GM18907 (cell line): ENCODE results near the gene PRRC1.

Experiments used
- ATAC-seq: cut with Tn5 transposase; IDR thresholded peaks from one replicate; pipeline ENCODE4 v1.9.1; 2021; ENCODE audit warnings: mild to moderate bottlenecking, moderate library complexity; ENCODE audit not compliant: unreplicated experiment

The PRRC1 gene

GRCh38 chr5:127574852-127575679 is 57.6 kb downstream of the PRRC1 start:
- no peak for ATAC-seq

- no peak for ATAC-seq
Measured at GRCh38 chr5:127577458-127577857, 60.0 kb downstream of the PRRC1 start.

GRCh38 chr5:127580731-127581130 is 63.3 kb downstream of the PRRC1 start:
- ATAC-seq, result peak; percentile 43

- ATAC-seq, result no peak
Measured at GRCh38 chr5:127581450-127581849, 64.0 kb downstream of the PRRC1 start.

GRCh38 chr5:127582773-127583370 is 65.4 kb downstream of the PRRC1 start:
- ATAC-seq, result no peak

GRCh38 chr5:127583866-127584265 is 66.4 kb downstream of the PRRC1 start:
- no peak for ATAC-seq

- ATAC-seq, result no peak
Measured at GRCh38 chr5:127585661-127586060, 68.2 kb downstream of the PRRC1 start.

GRCh38 chr5:127586066-127586770 is 68.8 kb downstream of the PRRC1 start:
- ATAC-seq, result peak; percentile 74

- ATAC-seq, result peak; percentile 49
Measured at GRCh38 chr5:127586811-127587210, 69.4 kb downstream of the PRRC1 start.

GRCh38 chr5:127587246-127587917 is 69.9 kb downstream of the PRRC1 start:
- peak; percentile 34 for ATAC-seq

GRCh38 chr5:127588368-127588767 is 70.9 kb downstream of the PRRC1 start:
- ATAC-seq, result no peak

GRCh38 chr5:127589309-127590030 is 72.0 kb downstream of the PRRC1 start:
- no peak for ATAC-seq

GRCh38 chr5:127590156-127590722 is 72.8 kb downstream of the PRRC1 start:
- peak; percentile 37 for ATAC-seq

GRCh38 chr5:127595484-127596368 is 78.3 kb downstream of the PRRC1 start:
- no peak for ATAC-seq

- no peak for ATAC-seq
Measured at GRCh38 chr5:127596501-127596900, 79.1 kb downstream of the PRRC1 start.

- no peak for ATAC-seq
Measured at GRCh38 chr5:127599320-127599719, 81.9 kb downstream of the PRRC1 start.

- no peak for ATAC-seq
Measured at GRCh38 chr5:127599847-127600246, 82.4 kb downstream of the PRRC1 start.

GRCh38 chr5:127601111-127601510 is 83.7 kb downstream of the PRRC1 start:
- no peak for ATAC-seq

- ATAC-seq, result no peak
Measured at GRCh38 chr5:127601601-127602000, 84.2 kb downstream of the PRRC1 start.
